Osteoblast (primary cell): ENCODE measurements around the gene CSMD2. TPM values are rescaled to one million over a fixed set of nuclear protein-coding genes. Genes with fewer than 3 reads are reported as not detected.

Experiments
- DNase-seq: peaks from one replicate; pipeline ENCODE4 v3.0.0; 2011; ENCODE audit warnings: low spot score, mixed read lengths; ENCODE audit not compliant: insufficient read length; ENCODE audit errors: missing footprints
- H2AFZ ChIP-seq: 2 replicates; pipeline ENCODE4 v1.6.0; 2011; ENCODE audit warnings: mild to moderate bottlenecking, low read length
- H3K27ac ChIP-seq: 2 replicates; pipeline ENCODE4 v1.5.1; 2011; ENCODE audit warnings: mild to moderate bottlenecking, low read depth, low read length, moderate library complexity
- H3K27me3 ChIP-seq: 2 replicates; pipeline ENCODE4 v1.6.0; 2012; ENCODE audit warnings: mild to moderate bottlenecking, control low read depth, inconsistent platforms, low read length, moderate library complexity; ENCODE audit not compliant: insufficient read depth
- H3K36me3 ChIP-seq: 2 replicates; pipeline ENCODE4 v1.5.1; 2011; ENCODE audit warnings: mild to moderate bottlenecking, low read length, control low read depth, moderate library complexity; ENCODE audit not compliant: insufficient read depth
- H3K4me1 ChIP-seq: 2 replicates; pipeline ENCODE4 v1.5.1; 2011; ENCODE audit warnings: mild to moderate bottlenecking, low read length, control low read depth, moderate library complexity; ENCODE audit not compliant: insufficient read depth
- H3K4me2 ChIP-seq: 2 replicates; pipeline ENCODE4 v1.6.0; 2011; ENCODE audit warnings: mild to moderate bottlenecking, low read length; ENCODE audit not compliant: insufficient read depth
- H3K4me3 ChIP-seq: fragments of 200-600 bp; sonication (generic); 3 replicates; pipeline ENCODE4 v1.5.1; 2012; ENCODE audit warnings: mild to moderate bottlenecking, low read length, inconsistent platforms; ENCODE audit not compliant: insufficient read depth
- H3K79me2 ChIP-seq: 2 replicates; pipeline ENCODE4 v1.6.0; 2012; ENCODE audit warnings: mild to moderate bottlenecking, low read length, control low read depth, inconsistent platforms; ENCODE audit not compliant: insufficient read depth
- H3K9me3 ChIP-seq: 2 replicates; pipeline ENCODE4 v1.5.1; 2011; ENCODE audit warnings: low read depth, low read length, control low read depth
- H4K20me1 ChIP-seq: 2 replicates; pipeline ENCODE4 v1.6.0; 2012; ENCODE audit warnings: mild to moderate bottlenecking, low read length, control low read depth; ENCODE audit not compliant: insufficient read depth
- CTCF ChIP-seq: IDR thresholded peaks from 2 replicates; pipeline ENCODE4 v1.5.1; 2011; ENCODE audit warnings: mild to moderate bottlenecking, low read depth, low read length, moderate library complexity; ENCODE audit errors: extremely low read depth
- total RNA-seq: library from RNA; depleted of rRNA; stranded (reverse); fragments of >200 nt; gene quantifications from 2 replicates; pipeline ENCODE4 v1.2.3, GENCODE V29; 2012

The CSMD2 gene
- total RNA-seq, 1 donor, result 0.36 TPM

GRCh38 chr1:33655496-33655895 lies 509.5 kb downstream of the CSMD2 start:
- no peak for TF ChIP-seq CTCF
- no peaks in the 10 kb centered on the region for H4K20me1 ChIP-seq
- no peaks in the 10 kb centered on the region for H3K9me3 ChIP-seq
- H3K36me3 ChIP-seq, result no peaks in the 10 kb centered on the region
- H3K27ac ChIP-seq, result no peak overlapping the region
- H3K27me3 ChIP-seq, result no peaks in the 10 kb centered on the region
- no peaks in the 10 kb centered on the region for H3K79me2 ChIP-seq
- no peak for DNase-seq
- H3K4me3 ChIP-seq, result no peak overlapping the region
- no peak overlapping the region for H3K4me2 ChIP-seq
- H2AFZ ChIP-seq, result no peak overlapping the region
- H3K4me1 ChIP-seq, result no peaks in the 10 kb centered on the region

- no peaks in the 10 kb centered on the region for H3K27me3 ChIP-seq
- no peaks in the 10 kb centered on the region for H3K9me3 ChIP-seq
- no peak overlapping the region for H2AFZ ChIP-seq
- no peak overlapping the region for H3K4me3 ChIP-seq
- no peaks in the 10 kb centered on the region for H3K4me1 ChIP-seq
- peak; percentile 41 for TF ChIP-seq CTCF
- no peak overlapping the region for H3K4me2 ChIP-seq
- no peak overlapping the region for H3K27ac ChIP-seq
- H3K79me2 ChIP-seq, result no peaks in the 10 kb centered on the region
- DNase-seq, result no peak
- no peaks in the 10 kb centered on the region for H3K36me3 ChIP-seq
- no peaks in the 10 kb centered on the region for H4K20me1 ChIP-seq
Measured at GRCh38 chr1:33654267-33654834, 510.7 kb downstream of the CSMD2 start.

GRCh38 chr1:33653226-33653625 lies 511.8 kb downstream of the CSMD2 start:
- DNase-seq, result no peak
- Histone ChIP-seq H3K4me2 (no peak overlapping the region), H3K36me3 (no peaks in the 10 kb centered on the region), H3K9me3 (no peaks in the 10 kb centered on the region), H4K20me1 (no peaks in the 10 kb centered on the region), H3K4me1 (no peaks in the 10 kb centered on the region), H3K27ac (no peak overlapping the region), H3K79me2 (no peaks in the 10 kb centered on the region), H2AFZ (no peak overlapping the region), H3K27me3 (no peaks in the 10 kb centered on the region), H3K4me3 (no peak overlapping the region)
- TF ChIP-seq CTCF, result no peak

GRCh38 chr1:33650708-33651107 lies 514.3 kb downstream of the CSMD2 start:
- Histone ChIP-seq H3K36me3 (no peaks in the 10 kb centered on the region), H3K27ac (no peak overlapping the region), H4K20me1 (no peaks in the 10 kb centered on the region), H3K4me2 (no peak overlapping the region), H3K4me3 (no peak overlapping the region), H3K9me3 (no peaks in the 10 kb centered on the region), H3K79me2 (no peaks in the 10 kb centered on the region), H3K27me3 (no peaks in the 10 kb centered on the region), H3K4me1 (no peaks in the 10 kb centered on the region), H2AFZ (no peak overlapping the region)
- DNase-seq, result no peak
- no peak for TF ChIP-seq CTCF
